Measurements from ENCODE around the gene KIF5A. TPM values are rescaled to one million over a fixed set of nuclear protein-coding genes. Genes with fewer than 3 reads are reported as not detected.

Gene KIF5A
- polyA plus RNA-seq, 2 donors = 0.12 to 0.24 TPM

GRCh38 chr12:57600395-57600794 is 50.6 kb downstream of the KIF5A start:
- 63 to 68% methylated on average over 2 of the region's 2 CpGs for WGBS, 2 donors
- H3K4me1 ChIP-seq (ENCODE audit: control insufficient read depth in 2 of 2, insufficient read depth in 2 of 2, low read length in 1 of 2) = peaks cover under 1 to 5% of the 10 kb centered on the region in 2 donors

GRCh38 chr12:57602544-57602943 is 52.7 kb downstream of the KIF5A start:
- no peaks in the 10 kb centered on the region for H3K27me3 ChIP-seq (ENCODE audit: control insufficient read depth in 1 of 2, insufficient read depth in 2 of 2, low read length in 2 of 2)
- H3K27ac ChIP-seq (ENCODE audit: low read depth in 2 of 2, low read length in 1 of 2) = no peak overlapping the region
- no peaks in the 10 kb centered on the region for H3K9me3 ChIP-seq (ENCODE audit: control insufficient read depth in 2 of 2, insufficient read depth in 1 of 2, low read depth in 1 of 2, low read length in 1 of 2)
- no peak overlapping the region for H3K4me3 ChIP-seq (ENCODE audit: low read depth in 1 of 2, low read length in 2 of 2)
- peaks cover 14 to 17% of the 10 kb centered on the region in 2 donors for H3K36me3 ChIP-seq (ENCODE audit: control insufficient read depth in 2 of 2, insufficient read depth in 2 of 2, low read length in 1 of 2)
- peaks cover 4 to 5% of the 10 kb centered on the region in 2 donors for H3K4me1 ChIP-seq (ENCODE audit: control insufficient read depth in 2 of 2, insufficient read depth in 2 of 2, low read length in 1 of 2)

More at GRCh38 chr12:57600395-57600794, 50.6 kb downstream of the KIF5A start:
- Histone ChIP-seq H3K36me3 (ENCODE audit: control insufficient read depth in 2 of 2, insufficient read depth in 2 of 2, low read length in 1 of 2) (peaks cover 14 to 23% of the 10 kb centered on the region in 2 donors), H3K9me3 (ENCODE audit: control insufficient read depth in 2 of 2, insufficient read depth in 1 of 2, low read depth in 1 of 2, low read length in 1 of 2) (no peaks in the 10 kb centered on the region), H3K27me3 (ENCODE audit: control insufficient read depth in 1 of 2, insufficient read depth in 2 of 2, low read length in 2 of 2) (no peaks in the 10 kb centered on the region), H3K4me3 (ENCODE audit: low read depth in 1 of 2, low read length in 2 of 2) (no peak overlapping the region), H3K27ac (ENCODE audit: low read depth in 2 of 2, low read length in 1 of 2) (no peak overlapping the region)

GRCh38 chr12:57603324-57603723 is 53.5 kb downstream of the KIF5A start:
- Histone ChIP-seq H3K27ac (ENCODE audit: low read depth in 2 of 2, low read length in 1 of 2) (peak overlapping the region; percentile 76 to 84), H3K9me3 (ENCODE audit: control insufficient read depth in 2 of 2, insufficient read depth in 1 of 2, low read depth in 1 of 2, low read length in 1 of 2) (no peaks in the 10 kb centered on the region), H3K36me3 (ENCODE audit: control insufficient read depth in 2 of 2, insufficient read depth in 2 of 2, low read length in 1 of 2) (peaks cover 14 to 17% of the 10 kb centered on the region in 2 donors), H3K27me3 (ENCODE audit: control insufficient read depth in 1 of 2, insufficient read depth in 2 of 2, low read length in 2 of 2) (no peaks in the 10 kb centered on the region), H3K4me3 (ENCODE audit: low read depth in 1 of 2, low read length in 2 of 2) (no peak overlapping the region), H3K4me1 (ENCODE audit: control insufficient read depth in 2 of 2, insufficient read depth in 2 of 2, low read length in 1 of 2) (peaks cover 4 to 5% of the 10 kb centered on the region in 2 donors)
- WGBS, 2 donors = 47 to 49% methylated on average over 2 of the region's 2 CpGs

- 22 to 32% methylated on average over 6 of the region's 6 CpGs for WGBS, 2 donors
- Histone ChIP-seq H3K9me3 (ENCODE audit: control insufficient read depth in 2 of 2, insufficient read depth in 1 of 2, low read depth in 1 of 2, low read length in 1 of 2) (no peaks in the 10 kb centered on the region), H3K27ac (ENCODE audit: low read depth in 2 of 2, low read length in 1 of 2) (peak overlapping the region; percentile 84 to 86), H3K36me3 (ENCODE audit: control insufficient read depth in 2 of 2, insufficient read depth in 2 of 2, low read length in 1 of 2) (peaks cover 14 to 17% of the 10 kb centered on the region in 2 donors), H3K4me3 (ENCODE audit: low read depth in 1 of 2, low read length in 2 of 2) (peak overlapping the region; percentile 50 to 59), H3K4me1 (ENCODE audit: control insufficient read depth in 2 of 2, insufficient read depth in 2 of 2, low read length in 1 of 2) (peaks cover 4 to 5% of the 10 kb centered on the region in 2 donors), H3K27me3 (ENCODE audit: control insufficient read depth in 1 of 2, insufficient read depth in 2 of 2, low read length in 2 of 2) (no peaks in the 10 kb centered on the region)
Measured at GRCh38 chr12:57603815-57604453, 54.1 kb downstream of the KIF5A start.

GRCh38 chr12:57604454-57604991 is 54.7 kb downstream of the KIF5A start, which contains the start of gene DTX3:
DTX3 (plus strand) TSS chr12:57604824; CDS start chr12:57606518, 1,694 bp downstream.
- peak within 1 kb of the TSS; percentile 50 to 59 for H3K4me3 ChIP-seq (ENCODE audit: low read depth in 1 of 2, low read length in 2 of 2)
- peaks cover 4 to 5% of the 10 kb centered on the region in 2 donors for H3K4me1 ChIP-seq (ENCODE audit: control insufficient read depth in 2 of 2, insufficient read depth in 2 of 2, low read length in 1 of 2)
- no peaks in the 10 kb centered on the region for H3K9me3 ChIP-seq (ENCODE audit: control insufficient read depth in 2 of 2, insufficient read depth in 1 of 2, low read depth in 1 of 2, low read length in 1 of 2)
- WGBS, 2 donors = 5 to 7% methylated on average over 24 to 36 of the region's 36 CpGs
- no peaks in the 10 kb centered on the region for H3K27me3 ChIP-seq (ENCODE audit: control insufficient read depth in 1 of 2, insufficient read depth in 2 of 2, low read length in 2 of 2)
- H3K27ac ChIP-seq (ENCODE audit: low read depth in 2 of 2, low read length in 1 of 2) = peak within 1 kb of the TSS; percentile 84 to 86
- peaks cover 14 to 15% of the 10 kb centered on the region in 2 donors for H3K36me3 ChIP-seq (ENCODE audit: control insufficient read depth in 2 of 2, insufficient read depth in 2 of 2, low read length in 1 of 2)

GRCh38 chr12:57604992-57605810 is 55.4 kb downstream of the KIF5A start:
- WGBS, 2 donors = 6 to 8% methylated on average over 24 to 25 of the region's 25 CpGs
- Histone ChIP-seq H3K27me3 (ENCODE audit: control insufficient read depth in 1 of 2, insufficient read depth in 2 of 2, low read length in 2 of 2) (no peaks in the 10 kb centered on the region), H3K4me3 (ENCODE audit: low read depth in 1 of 2, low read length in 2 of 2) (peak overlapping the region; percentile 50 to 59), H3K27ac (ENCODE audit: low read depth in 2 of 2, low read length in 1 of 2) (peak overlapping the region; percentile 84 to 86), H3K36me3 (ENCODE audit: control insufficient read depth in 2 of 2, insufficient read depth in 2 of 2, low read length in 1 of 2) (peaks cover 14 to 15% of the 10 kb centered on the region in 2 donors), H3K4me1 (ENCODE audit: control insufficient read depth in 2 of 2, insufficient read depth in 2 of 2, low read length in 1 of 2) (peaks cover 4 to 5% of the 10 kb centered on the region in 2 donors), H3K9me3 (ENCODE audit: control insufficient read depth in 2 of 2, insufficient read depth in 1 of 2, low read depth in 1 of 2, low read length in 1 of 2) (no peaks in the 10 kb centered on the region)

- H3K9me3 ChIP-seq (ENCODE audit: control insufficient read depth in 2 of 2, insufficient read depth in 1 of 2, low read depth in 1 of 2, low read length in 1 of 2) = no peaks in the 10 kb centered on the region
- 59 to 70% methylated on average over 4 of the region's 4 CpGs for WGBS, 2 donors
- H3K36me3 ChIP-seq (ENCODE audit: control insufficient read depth in 2 of 2, insufficient read depth in 2 of 2, low read length in 1 of 2) = peaks cover 12 to 13% of the 10 kb centered on the region in 2 donors
- H3K27ac ChIP-seq (ENCODE audit: low read depth in 2 of 2, low read length in 1 of 2) = peak overlapping the region in 1 of 2 donors; percentile 86
- H3K4me3 ChIP-seq (ENCODE audit: low read depth in 1 of 2, low read length in 2 of 2) = no peak overlapping the region
- H3K27me3 ChIP-seq (ENCODE audit: control insufficient read depth in 1 of 2, insufficient read depth in 2 of 2, low read length in 2 of 2) = no peaks in the 10 kb centered on the region
- H3K4me1 ChIP-seq (ENCODE audit: control insufficient read depth in 2 of 2, insufficient read depth in 2 of 2, low read length in 1 of 2) = peaks cover 6 to 7% of the 10 kb centered on the region in 2 donors
Measured at GRCh38 chr12:57605811-57606311, 56.0 kb downstream of the KIF5A start.

GRCh38 chr12:57606399-57606798 is 56.6 kb downstream of the KIF5A start:
- peaks cover 7 to 8% of the 10 kb centered on the region in 2 donors for H3K36me3 ChIP-seq (ENCODE audit: control insufficient read depth in 2 of 2, insufficient read depth in 2 of 2, low read length in 1 of 2)
- 68 to 69% methylated on average over 2 of the region's 2 CpGs for WGBS, 2 donors
- no peak overlapping the region for H3K27ac ChIP-seq (ENCODE audit: low read depth in 2 of 2, low read length in 1 of 2)
- H3K4me3 ChIP-seq (ENCODE audit: low read depth in 1 of 2, low read length in 2 of 2) = no peak overlapping the region
- H3K9me3 ChIP-seq (ENCODE audit: control insufficient read depth in 2 of 2, insufficient read depth in 1 of 2, low read depth in 1 of 2, low read length in 1 of 2) = no peaks in the 10 kb centered on the region
- peaks cover 9 to 10% of the 10 kb centered on the region in 2 donors for H3K4me1 ChIP-seq (ENCODE audit: control insufficient read depth in 2 of 2, insufficient read depth in 2 of 2, low read length in 1 of 2)
- no peaks in the 10 kb centered on the region for H3K27me3 ChIP-seq (ENCODE audit: control insufficient read depth in 1 of 2, insufficient read depth in 2 of 2, low read length in 2 of 2)

GRCh38 chr12:57606821-57607220 is 57.0 kb downstream of the KIF5A start:
- Histone ChIP-seq H3K27me3 (ENCODE audit: control insufficient read depth in 1 of 2, insufficient read depth in 2 of 2, low read length in 2 of 2) (no peaks in the 10 kb centered on the region), H3K9me3 (ENCODE audit: control insufficient read depth in 2 of 2, insufficient read depth in 1 of 2, low read depth in 1 of 2, low read length in 1 of 2) (no peaks in the 10 kb centered on the region), H3K4me1 (ENCODE audit: control insufficient read depth in 2 of 2, insufficient read depth in 2 of 2, low read length in 1 of 2) (peaks cover 9 to 10% of the 10 kb centered on the region in 2 donors), H3K4me3 (ENCODE audit: low read depth in 1 of 2, low read length in 2 of 2) (no peak overlapping the region), H3K36me3 (ENCODE audit: control insufficient read depth in 2 of 2, insufficient read depth in 2 of 2, low read length in 1 of 2) (peaks cover 5 to 6% of the 10 kb centered on the region in 2 donors), H3K27ac (ENCODE audit: low read depth in 2 of 2, low read length in 1 of 2) (no peak overlapping the region)
- WGBS, 2 donors = 88 to 93% methylated on average over 11 of the region's 11 CpGs

All from esophagus (tissue), 2 donors.